H54 (cell line): ENCODE measurements around the gene SERINC5.

Source experiments
- DNase-seq: peaks from one replicate; pipeline ENCODE4 v3.0.0; 2011; ENCODE audit warnings: low spot score, mixed read lengths; ENCODE audit not compliant: insufficient read length
- FAIRE-seq: peaks from 3 replicates; lab custom pipeline; 2011; peaks lifted over from hg19 to GRCh38; lab: Jason Lieb, UNC
- POLR2A ChIP-seq: IDR thresholded peaks from 2 replicates; pipeline ENCODE4 v1.6.1; 2011; ENCODE audit warnings: low read depth, mild to moderate bottlenecking, low read length

The SERINC5 gene

DNA sequence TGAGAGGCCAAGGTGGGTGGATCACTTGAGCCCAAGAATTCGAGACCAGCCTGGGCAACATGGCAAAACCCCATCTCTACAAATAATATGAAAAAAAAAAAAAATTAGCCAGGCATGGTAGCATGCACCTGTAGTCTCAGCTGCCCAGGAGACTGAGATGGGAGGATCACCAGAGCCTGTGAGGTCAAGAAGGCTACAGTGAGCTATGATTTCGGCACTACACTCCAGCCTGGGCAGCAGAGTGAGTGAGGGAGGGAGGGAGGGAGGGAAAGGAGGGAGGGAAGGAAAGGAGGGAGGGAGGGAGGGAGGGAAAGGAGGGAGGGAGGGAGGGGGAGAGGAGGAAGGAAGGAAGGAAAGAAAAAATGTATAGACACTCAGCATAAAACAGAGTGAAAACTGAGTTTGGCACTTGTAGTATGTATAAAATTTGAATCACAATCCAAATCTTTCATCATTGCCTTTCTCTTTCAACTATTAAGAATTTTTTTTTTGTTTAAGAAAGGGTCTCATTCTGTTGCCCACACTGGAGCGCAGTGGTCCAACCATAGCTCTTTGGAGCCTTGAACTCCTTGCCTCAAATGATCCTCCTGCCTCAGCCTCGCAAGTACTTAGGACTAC, 27.8 kb downstream of the SERINC5 start:
- DNase-seq (no peak), FAIRE-seq (no peak)
- no peak for TF ChIP-seq POLR2A

DNA sequence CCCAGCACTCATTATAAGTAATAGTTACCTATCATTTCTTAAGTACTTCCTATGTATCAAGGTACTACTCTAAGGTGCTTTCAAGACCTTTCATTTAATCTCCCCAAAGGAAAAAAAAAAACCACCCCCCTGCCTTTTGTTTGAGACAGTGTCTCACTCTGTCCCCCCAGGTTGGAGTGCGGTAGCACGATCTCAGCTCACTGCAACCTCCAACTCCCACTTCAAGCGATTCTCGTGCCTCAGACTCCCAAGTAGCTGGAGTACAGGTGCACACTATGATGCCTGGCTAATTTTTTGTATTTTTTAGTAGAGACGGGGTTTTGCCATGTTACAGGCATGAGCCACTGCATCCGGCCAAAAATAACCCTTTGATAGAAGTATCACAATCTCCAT, 29.9 kb downstream of the SERINC5 start:
- no peak for TF ChIP-seq POLR2A
- FAIRE-seq = no peak

DNA sequence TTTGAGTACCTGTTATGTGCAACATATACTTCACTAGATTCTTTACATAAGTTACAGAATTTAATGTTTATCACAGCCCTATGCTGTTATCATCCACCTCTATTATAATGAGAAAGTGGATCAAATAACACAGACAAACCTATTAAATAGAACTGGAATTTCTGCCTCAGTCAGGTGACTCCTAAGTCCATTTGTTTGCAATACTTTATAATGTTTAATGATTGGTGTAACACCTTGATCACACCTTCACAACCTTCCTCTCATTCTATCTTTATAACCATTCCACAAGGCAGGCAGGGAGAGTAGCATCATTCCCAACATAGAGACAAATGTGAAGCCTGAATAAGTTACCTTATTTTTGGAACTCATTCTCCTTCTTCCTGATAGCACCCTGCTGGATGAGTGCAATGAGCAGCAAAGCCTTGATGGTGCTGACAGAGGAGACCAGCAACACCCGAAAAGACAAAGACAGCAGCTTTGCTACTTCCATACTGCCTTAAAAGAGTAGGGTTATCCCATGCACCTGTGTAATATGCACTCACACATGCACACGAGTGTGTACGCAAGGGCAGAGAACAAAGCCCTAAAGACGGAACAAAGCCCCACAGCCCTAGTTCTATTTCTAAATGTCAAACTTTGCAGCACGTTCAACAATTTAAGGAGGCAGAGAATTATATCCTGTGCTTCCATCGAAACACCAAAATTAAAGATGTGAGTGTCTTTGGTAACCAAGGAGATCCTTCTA, 30.5 kb downstream of the SERINC5 start:
- DNase-seq (no peak), FAIRE-seq (no peak)
- TF ChIP-seq POLR2A = no peak

More for the DNA sequence above, 29.9 kb downstream of the SERINC5 start:
- no peak for DNase-seq

DNA sequence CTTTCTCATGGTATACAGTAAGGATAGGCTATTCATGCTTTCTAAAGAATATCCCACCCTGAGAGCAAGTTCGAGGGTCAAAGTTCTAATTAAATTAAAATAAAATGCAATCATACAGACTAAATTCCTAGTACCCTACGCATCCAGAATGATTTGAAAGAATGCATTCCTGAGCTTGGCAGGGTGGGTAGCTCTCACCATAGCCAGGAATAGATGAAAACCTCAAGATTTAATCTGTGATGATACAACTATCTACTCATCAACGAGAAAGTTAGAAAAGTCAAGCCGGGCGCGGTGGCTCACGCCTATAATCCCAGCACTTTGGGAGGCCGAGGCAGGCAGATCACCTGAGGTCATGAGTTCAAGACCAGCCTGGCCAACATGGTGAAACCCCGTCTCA, 32.3 kb downstream of the SERINC5 start:
- DNase-seq (no peak), FAIRE-seq (no peak)
- no peak for TF ChIP-seq POLR2A

DNA sequence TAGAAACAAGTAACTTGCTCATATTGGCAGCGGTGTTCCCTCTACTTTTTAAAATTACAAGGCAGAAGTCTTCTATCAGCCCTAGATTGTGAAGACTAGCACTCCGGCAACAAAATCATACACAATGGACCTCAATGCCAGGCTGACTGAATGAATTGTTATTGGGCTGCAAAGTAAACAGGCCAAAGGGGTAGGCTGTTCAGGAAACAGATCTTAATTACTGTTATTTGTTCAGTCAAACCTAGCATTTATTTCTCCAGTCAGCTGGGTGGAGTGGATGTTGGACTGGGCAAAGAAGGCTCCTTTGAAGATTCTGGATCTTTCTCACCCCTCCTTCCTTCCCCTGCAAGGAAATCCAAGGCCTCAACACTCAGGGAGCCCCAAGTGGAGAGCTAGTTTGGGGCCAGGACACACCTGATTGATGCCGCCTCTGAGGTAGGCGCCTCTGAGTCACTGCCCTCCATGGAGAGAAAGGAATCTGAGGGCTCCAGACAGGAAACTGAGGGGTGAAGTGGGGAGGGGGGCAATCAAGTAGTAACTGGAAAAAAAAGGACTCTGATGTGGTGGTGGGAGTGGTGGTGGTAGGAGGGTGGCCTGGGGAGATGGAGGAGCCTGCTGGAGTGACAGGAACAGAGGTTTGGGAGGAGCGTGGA, 35.5 kb downstream of the SERINC5 start:
- no peak for TF ChIP-seq POLR2A
- no peak for DNase-seq
- FAIRE-seq = no peak

DNA sequence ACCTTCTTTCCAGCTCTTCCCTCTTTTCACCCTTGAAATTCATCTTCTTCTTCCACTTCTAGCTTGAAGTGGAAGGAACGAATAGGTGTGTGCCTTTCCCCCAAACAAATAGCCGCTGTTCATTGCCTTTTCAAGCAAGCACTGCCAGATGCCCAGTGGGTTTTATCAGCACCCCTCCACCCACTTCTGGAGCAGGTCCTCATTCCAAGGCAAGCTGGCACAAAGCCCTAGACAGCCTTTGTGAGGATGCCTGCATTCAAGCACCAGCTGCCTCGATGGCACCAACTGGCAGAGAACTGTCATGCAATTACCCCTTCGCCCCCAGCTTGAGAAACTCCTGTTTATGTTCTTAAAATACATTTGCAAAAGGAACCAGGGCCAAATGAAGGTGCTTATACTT, 36.5 kb downstream of the SERINC5 start:
- TF ChIP-seq POLR2A = no peak
- FAIRE-seq = no peak
- DNase-seq = no peak

DNA sequence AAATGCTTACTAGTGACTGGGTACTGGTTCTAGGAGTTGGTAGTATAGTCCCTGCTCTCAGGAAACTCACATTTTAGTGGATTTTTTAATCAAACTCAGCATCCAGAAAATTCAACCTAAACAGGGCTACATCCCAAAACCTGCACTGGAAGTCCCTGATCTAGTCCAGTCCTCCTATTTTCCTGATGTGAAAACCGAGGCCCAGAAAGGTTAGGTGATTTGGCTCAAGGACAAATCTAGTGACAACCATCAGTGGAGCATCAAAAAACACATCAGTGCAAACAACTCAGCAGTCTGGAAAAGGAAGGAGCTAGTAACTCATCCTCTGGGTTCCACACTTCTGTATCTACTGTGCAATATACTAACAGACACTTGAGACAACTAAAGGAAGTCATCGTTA, 38.2 kb downstream of the SERINC5 start:
- no peak for TF ChIP-seq POLR2A
- no peak for DNase-seq
- FAIRE-seq = no peak

DNA sequence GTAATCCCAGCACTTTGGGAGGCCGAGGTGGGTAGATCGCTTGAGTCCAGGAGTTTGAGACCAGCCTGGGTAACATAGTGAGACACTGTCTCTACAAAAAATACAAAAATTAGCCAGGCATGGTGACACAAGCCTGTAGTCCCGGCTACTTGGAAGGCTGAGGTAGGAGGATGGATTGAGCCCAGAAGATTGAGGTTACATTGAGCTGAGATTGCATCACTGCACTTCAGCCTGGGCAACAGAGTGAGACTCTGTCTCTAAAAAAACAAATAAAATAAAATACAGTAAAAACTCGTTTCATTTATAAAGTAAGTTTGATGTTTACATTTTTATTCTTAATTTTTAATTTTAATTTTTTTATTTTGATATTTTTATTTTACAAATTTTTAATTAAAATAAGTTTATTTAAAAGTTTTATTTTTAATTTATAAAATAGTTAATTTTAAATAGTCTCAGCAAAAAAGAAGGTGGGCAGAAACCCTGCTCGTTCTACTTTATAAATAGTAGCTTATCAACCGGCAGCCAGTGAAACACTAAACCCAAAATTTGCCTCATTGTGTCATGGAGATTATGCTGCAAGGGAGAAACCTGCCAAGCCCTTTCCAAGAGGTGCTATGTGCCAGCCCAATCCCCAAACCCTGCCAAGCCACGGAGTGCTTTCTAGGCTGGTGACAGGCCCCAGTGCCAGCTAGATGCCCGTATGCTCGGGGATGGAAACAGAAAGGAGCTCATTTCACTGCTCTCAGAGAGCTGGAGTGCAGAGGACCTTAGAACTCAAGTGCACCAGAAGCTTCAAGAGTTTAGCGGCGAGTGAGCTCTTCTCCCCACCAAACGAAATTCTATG, 38.9 kb downstream of the SERINC5 start:
- TF ChIP-seq POLR2A = no peak
- DNase-seq (no peak), FAIRE-seq (no peak)

DNA sequence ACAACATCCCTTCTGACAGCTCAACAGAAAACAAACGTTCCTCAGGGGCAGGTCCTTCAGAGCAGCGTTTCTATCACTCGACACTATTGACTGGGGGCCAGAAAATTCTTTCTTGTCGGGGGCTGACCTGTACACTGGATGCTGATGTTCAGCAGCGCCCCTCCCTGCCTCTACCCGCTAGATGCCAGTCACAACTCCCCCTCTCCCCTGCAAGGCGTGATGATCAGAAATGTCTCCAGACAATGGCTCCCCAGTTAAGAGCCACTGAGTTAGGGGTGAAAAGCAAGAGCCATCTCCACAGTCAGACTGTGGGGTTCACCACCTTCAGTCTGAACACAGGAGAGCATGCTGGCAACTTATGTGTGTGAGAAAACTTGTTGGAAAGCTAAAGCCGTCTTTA, 39.8 kb downstream of the SERINC5 start:
- TF ChIP-seq POLR2A = no peak
- no peak for FAIRE-seq
- no peak for DNase-seq

DNA sequence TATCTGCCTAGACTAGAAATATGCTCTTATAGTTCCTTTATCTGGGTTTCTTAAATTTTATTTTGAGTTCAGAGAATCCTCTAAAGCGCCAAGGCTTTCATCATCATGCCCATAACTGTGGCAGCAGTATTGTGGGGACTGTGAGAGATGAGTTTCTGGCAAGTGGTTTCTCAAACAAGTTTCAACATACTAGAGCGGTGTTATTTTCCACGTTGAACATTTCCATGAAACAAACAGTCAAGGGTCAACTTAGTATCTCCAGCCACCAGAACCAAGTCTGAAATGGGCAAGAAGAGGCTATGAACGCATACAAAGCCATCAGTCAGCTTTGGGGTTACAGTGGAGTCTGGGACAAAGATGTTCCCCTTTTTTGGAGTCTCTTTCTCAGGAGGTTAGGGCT, 40.3 kb downstream of the SERINC5 start:
- FAIRE-seq (no peak), DNase-seq (no peak)
- no peak for TF ChIP-seq POLR2A

DNA sequence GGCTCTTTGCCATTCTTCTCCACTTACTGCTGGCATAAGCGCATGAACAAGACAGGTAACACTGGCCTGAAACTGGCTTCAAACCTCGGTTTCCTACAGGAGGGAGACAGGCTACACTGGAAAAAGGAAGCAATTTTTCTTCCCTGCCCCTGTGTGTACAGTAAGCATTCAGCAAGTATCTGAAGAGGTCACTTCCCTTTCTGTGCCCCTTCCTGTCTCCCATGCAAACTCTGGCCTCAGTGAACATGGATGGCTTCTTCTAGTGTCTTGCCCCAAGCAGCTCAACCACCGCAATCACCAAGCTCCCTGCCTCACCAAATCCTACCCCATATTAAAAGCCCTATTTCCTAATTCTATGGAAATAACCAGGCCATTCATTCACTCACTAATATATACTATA, 42.4 kb downstream of the SERINC5 start:
- FAIRE-seq (no peak), DNase-seq (no peak)
- TF ChIP-seq POLR2A = no peak

DNA sequence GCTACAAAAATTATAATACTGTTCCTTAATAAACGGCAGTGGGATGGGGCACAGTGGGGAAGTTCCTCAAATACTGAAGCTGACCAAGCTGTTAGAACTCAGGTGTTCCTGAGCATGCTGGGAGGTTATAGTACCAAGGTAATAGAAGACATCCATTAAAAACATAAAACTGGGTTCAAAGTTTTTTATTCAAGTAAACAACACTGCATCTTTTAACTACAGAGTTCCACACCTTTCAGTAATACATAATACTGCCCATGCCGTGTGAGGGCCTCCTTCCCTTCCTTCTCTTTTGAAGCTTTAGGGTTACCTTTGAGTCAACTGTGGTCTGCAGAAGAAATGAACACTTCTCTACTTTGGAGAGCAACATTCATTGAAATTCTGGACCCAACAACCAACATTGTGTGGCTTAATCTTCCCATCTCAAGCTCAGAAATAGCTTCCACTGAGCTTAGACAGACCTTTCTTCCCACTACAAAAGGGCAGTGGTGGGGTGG, 43.6 kb downstream of the SERINC5 start:
- no peak for FAIRE-seq
- no peak for DNase-seq
- TF ChIP-seq POLR2A = no peak

DNA sequence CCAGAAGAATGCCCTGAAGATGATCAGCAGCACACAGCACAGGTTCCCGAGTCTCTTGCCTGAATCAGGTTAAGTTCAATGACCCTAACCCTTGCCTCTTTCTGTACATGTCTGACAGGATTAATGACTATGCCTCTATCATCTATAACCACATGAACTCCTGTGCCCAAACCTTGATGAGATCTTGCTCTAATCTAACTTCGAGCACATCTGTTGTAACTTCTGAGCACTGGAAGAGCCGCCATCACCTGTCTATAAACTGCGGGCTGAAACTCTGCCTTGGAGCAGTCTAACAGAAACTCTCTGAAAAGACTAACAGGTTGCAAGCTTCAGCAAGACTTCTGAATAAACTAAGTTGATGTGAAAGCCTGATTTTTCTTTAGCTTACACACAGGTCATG, 44.5 kb downstream of the SERINC5 start:
- DNase-seq (no peak), FAIRE-seq (no peak)
- TF ChIP-seq POLR2A = no peak

DNA sequence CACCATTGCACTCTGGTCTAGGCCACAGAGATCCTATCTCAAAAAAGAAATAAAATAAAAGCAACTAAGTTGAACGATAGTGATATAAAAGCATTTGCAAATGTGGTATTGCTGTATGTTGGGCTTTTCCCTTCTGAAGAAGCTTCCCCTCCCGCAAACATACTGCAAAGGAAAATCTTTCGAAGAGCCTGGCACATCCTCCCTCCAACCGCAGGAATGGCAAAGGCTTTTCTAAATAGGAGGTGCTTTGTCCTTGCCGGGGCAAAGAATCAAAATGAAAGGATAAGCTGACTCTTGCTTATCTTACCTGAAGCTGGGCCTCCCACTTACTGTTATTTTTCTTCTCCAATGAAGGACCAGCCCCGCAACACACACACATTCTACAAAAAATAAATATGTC, 45.8 kb downstream of the SERINC5 start:
- no peak for TF ChIP-seq POLR2A
- FAIRE-seq = no peak
- no peak for DNase-seq

DNA sequence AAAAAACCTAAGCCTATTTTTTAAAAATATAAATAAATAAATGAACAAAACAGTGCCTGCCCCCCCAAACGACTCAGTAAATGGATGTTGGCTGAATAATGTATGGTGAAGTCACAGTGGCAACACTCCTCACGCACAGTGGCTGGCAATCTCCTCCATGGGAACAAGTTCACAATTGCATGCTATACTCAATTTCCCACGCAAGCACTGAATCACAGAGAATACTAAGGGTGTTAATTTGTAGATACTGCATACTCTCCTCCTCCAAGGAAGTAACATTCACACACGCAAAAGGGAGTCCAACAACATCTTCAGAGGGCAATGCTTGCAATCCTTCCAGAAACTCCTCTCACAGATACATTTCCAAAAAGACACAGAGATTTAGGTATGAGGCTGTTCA, 47.5 kb downstream of the SERINC5 start:
- no peak for DNase-seq
- TF ChIP-seq POLR2A = no peak
- FAIRE-seq = no peak
